Coronary artery (tissue), 2 donors: ENCODE measurements around the gene ZNF211.

Source experiments
- DNase-seq: peaks from one replicate; pipeline ENCODE4 v3.0.0-alpha.2; 2017; ENCODE audit warnings: low spot score
- H3K27ac ChIP-seq, 2 donors: fragments of 200-600 bp; sonication (generic); one replicate each; pipeline ENCODE4 v1.5.1; 2016 to 2019
- H3K4me3 ChIP-seq: fragments of 200-600 bp; sonication (generic); 2 replicates; pipeline ENCODE4 v1.5.1; 2016; ENCODE audit warnings: mild to moderate bottlenecking, moderate library complexity
- TF ChIP-seq, protein P1 (sequence below): fragments of 200-600 bp; sonication (generic); IDR thresholded peaks from one replicate; pipeline ENCODE4 v1.5.1; 2019; ENCODE audit warnings: antibody characterized with exemption

Gene ZNF211

DNA sequence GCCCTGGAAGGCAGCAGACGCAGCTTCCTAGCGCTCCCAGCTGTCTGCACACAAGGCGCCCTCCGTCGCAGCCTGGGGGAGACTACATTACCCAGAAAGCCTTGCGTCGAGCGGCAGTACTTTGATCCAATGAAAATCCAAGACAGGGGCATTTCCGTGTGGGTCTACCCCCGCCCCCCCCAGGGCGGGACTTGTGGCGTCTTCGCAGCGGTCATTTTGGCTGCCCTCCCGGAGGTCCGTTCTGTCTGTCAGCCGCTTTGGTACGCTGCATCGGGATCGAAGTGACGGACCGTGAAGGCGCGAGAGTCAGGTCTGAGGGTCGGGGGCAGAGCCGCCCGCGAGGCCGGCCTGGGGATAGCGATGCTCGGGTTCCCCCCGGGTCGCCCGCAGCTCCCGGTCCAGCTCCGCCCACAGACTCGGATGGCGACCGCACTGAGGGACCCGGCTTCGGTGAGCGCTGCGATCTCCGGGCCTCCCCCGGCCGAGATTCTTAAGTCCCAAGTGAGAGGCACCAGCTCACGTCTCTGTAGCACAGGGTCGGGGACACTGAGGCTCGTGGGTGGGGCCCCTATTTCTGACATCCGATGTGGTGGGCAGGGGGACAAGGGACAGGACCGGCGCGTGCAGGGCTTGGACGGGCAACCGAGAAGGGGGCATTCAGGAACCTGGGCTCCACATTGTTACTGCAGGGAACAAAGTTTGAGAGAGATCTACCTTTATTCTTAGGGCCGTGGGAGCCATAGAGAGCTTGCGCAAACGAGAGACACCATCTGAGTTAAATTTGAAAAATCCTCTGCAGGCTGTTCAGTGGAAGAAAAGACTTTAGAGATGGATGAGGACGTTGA is at the start of gene ZNF211:
ZNF211 (plus strand) TSS at position 182 of the 845 bp plus-strand sequence; CDS start at position 361, 179 bp downstream.
- Histone ChIP-seq H3K4me3 (peak within 1 kb of the TSS; percentile 96), H3K27ac (peak within 1 kb of the TSS; percentile 81 to 90)
- TF ChIP-seq, protein P1, sequence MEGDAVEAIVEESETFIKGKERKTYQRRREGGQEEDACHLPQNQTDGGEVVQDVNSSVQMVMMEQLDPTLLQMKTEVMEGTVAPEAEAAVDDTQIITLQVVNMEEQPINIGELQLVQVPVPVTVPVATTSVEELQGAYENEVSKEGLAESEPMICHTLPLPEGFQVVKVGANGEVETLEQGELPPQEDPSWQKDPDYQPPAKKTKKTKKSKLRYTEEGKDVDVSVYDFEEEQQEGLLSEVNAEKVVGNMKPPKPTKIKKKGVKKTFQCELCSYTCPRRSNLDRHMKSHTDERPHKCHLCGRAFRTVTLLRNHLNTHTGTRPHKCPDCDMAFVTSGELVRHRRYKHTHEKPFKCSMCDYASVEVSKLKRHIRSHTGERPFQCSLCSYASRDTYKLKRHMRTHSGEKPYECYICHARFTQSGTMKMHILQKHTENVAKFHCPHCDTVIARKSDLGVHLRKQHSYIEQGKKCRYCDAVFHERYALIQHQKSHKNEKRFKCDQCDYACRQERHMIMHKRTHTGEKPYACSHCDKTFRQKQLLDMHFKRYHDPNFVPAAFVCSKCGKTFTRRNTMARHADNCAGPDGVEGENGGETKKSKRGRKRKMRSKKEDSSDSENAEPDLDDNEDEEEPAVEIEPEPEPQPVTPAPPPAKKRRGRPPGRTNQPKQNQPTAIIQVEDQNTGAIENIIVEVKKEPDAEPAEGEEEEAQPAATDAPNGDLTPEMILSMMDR: no peak
- peak; percentile 93 for DNase-seq

DNA sequence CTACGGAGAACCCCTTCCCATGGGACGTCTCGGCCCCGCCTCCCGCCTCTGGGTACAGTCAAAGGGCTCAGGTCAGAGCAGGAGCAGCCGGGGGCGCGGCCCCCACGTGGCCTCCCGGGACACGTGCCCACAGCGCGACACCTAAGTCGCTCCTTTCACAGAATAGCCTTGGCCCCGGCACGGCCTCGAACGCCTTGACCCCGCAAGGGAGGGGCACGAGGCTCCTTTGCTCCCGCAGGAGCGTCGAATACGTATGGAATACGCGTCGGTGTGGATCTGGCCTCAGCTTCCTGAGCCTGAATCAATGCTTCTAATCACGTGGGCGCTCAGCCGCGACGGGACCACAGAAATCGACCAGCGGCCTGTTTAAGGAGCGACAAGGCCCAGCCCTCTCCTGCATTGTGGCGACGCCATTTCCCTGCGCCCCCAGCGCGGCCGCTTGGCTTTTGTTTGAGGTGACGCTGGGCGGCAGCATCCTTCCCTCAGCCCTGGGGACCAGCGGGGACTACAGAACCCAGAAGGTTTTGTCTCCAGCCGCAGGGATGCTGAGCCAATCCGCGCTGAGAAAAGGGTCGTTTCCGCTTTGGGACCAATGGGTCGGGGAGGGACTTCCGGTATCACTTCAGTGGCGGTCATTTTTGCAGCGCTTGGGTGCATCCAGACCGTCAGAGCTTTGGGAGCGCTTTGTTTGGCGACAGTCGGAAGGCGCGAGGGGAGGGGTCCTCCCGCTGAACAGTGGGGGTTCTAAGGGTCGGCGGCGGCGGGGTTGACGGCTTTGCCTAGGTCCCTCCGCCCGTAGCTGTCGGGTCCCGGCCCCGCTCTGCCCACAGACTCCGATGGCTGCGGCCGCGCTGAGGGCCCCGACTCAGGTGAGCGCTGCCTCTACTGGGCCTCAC is 49.2 kb upstream of the ZNF211 start, which contains the start of gene ZIK1:
ZIK1 (plus strand) TSS at position 625 of the 896 bp plus-strand sequence; CDS start at position 837, 212 bp downstream.
- TF ChIP-seq, protein P1: no peak
- Histone ChIP-seq H3K4me3 (peak within 1 kb of the TSS; percentile 89), H3K27ac (peak within 1 kb of the TSS in 1 of 2 donors; percentile 46)
- DNase-seq: peak; percentile 91

DNA sequence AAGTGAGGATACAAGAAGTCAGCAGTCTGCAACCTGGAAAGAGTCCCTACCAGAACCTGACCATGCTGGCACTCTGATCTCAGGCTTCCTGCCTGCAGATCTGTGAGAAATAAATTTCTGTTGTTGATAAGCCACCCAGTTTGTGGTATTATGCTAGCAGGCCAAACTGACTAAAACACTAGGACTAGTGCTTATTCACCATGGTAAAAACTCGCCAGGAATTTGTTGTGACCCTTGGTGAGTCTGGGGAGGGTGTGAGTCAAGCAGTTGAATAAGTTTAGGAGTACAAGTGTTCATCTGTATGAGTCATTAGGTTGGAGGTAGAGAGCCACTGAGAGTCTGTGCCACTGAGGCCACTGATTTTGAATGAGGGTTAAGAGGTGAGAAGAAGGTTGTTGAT is 45.4 kb upstream of the ZNF211 start:
- TF ChIP-seq, protein P1: no peak
- no peak overlapping the region for H3K27ac ChIP-seq
- no peak overlapping the region for H3K4me3 ChIP-seq
- DNase-seq: no peak

DNA sequence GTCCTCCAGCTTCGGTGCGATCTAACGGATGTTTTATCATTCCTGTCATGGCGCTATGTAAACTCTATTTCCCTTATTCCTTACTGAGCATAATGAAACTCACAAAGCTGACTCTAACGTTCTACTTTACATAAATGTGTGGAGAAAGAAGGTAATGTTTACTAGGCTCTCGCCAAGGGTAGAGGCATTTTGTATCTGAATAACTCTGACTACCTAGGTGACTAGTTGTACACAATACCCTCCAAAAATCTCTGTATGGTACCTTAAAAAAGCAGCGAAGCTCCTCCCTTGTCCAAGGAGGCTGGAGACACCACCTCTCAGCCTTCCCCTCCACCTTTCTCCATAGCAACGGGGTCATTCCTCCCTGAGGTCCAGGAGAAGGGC is 33.6 kb upstream of the ZNF211 start:
- Histone ChIP-seq H3K4me3 (peak overlapping the region; percentile 80), H3K27ac (peak overlapping the region in 1 of 2 donors; percentile 6)
- TF ChIP-seq, protein P1: no peak
- no peak for DNase-seq

DNA sequence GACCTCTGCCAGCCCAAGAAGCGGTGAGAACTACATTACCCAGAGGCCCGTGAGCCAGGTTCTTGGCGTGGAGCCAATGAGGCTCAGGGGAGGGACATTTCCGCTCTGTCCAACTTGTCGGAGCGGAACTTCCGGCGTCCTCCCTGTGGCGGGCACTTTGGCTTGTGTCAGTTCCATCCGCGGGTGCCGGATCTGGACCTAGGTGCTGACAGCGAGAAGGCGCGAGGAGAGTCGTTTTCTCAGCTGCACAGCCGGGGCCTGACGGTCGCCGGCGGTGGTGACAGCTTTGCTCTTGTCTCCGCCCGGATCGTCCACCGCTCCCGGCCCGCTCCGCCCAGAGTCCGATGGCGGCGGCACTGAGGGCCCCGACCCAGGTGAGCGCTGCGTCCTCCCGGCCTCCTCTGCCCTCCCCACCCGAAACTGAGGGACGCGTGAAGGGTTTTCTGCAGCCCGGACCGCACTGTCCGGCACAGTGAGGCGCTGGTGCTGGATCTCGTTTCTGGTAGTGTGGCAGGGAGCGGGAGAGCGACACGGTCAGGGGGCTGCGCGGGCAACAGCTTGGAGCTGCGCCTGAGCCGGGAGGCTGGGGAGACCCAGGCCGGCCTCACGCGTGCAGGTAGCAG is 33.1 kb upstream of the ZNF211 start, which contains the start of gene ZNF530:
ZNF530 (plus strand) TSS at position 125 of the 623 bp plus-strand sequence. CDS start 4,461 bp downstream, outside the sequence.
- Histone ChIP-seq H3K27ac (peak within 1 kb of the TSS in 1 of 2 donors; percentile 6), H3K4me3 (peak within 1 kb of the TSS; percentile 80)
- DNase-seq: peak; percentile 93
- TF ChIP-seq, protein P1: no peak

DNA sequence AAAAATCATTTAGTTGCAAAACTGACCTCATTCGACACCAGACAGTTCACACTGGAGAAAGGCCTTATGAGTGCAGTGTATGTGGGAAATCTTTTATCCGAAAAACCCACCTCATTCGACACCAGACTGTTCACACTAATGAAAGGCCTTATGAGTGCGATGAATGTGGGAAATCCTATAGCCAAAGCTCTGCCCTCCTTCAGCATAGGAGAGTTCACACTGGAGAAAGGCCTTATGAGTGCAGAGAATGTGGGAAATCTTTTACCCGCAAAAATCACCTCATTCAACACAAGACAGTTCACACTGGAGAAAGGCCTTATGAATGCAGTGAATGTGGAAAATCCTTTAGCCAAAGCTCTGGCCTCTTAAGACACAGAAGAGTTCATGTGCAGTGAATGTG is 26.0 kb upstream of the ZNF211 start:
- H3K27ac ChIP-seq: no peak overlapping the region

More for the DNA sequence above, 26.0 kb upstream of the ZNF211 start:
- no peak overlapping the region for H3K4me3 ChIP-seq
- no peak for DNase-seq
- TF ChIP-seq, protein P1: no peak
